IMR-90 (cell line): Measurements from ENCODE around the gene QPRT.
"Not testable (repeated sequence)": the region's sequence is repeated elsewhere in the genome, so short reads cannot be mapped to it uniquely, and the experiment has no call there.

Source experiments
- BHLHE40 ChIP-seq: fragments of 150-350 bp; IDR thresholded peaks from 2 replicates; pipeline ENCODE4 v1.6.1; 2016; ENCODE audit warnings: mild to moderate bottlenecking, low read depth, low read length
- CEBPB ChIP-seq: IDR thresholded peaks from 2 replicates; pipeline ENCODE4 v1.6.1; 2012; ENCODE audit warnings: low read depth, low read length, improper control_type of control experiment
- CTCF ChIP-seq: conservative IDR thresholded peaks from 2 replicates; pipeline ENCODE4 v1.5.1; 2012; ENCODE audit warnings: mild to moderate bottlenecking, low read depth, low read length, improper control_type of control experiment
- FOS ChIP-seq: fragments of 150-350 bp; IDR thresholded peaks from 2 replicates; pipeline ENCODE4 v1.6.1; 2016; ENCODE audit warnings: low read depth, low read length
- POLR2A ChIP-seq: IDR thresholded peaks from 2 replicates; pipeline ENCODE4 v1.6.1; 2012; ENCODE audit warnings: mild to moderate bottlenecking, low read depth, low read length
- RAD21 ChIP-seq: IDR thresholded peaks from 2 replicates; pipeline ENCODE4 v1.6.1; 2012; ENCODE audit warnings: low read length, improper control_type of control experiment
- RCOR1 ChIP-seq: IDR thresholded peaks from 2 replicates; pipeline ENCODE4 v1.6.1; 2012; ENCODE audit warnings: mild to moderate bottlenecking, low read length, improper control_type of control experiment; ENCODE audit not compliant: insufficient replicate concordance
- USF2 ChIP-seq: fragments of 150-350 bp; IDR thresholded peaks from 2 replicates; pipeline ENCODE4 v1.6.1; 2017; ENCODE audit warnings: mild to moderate bottlenecking, antibody characterized with exemption, low read length, low read depth

DNA sequence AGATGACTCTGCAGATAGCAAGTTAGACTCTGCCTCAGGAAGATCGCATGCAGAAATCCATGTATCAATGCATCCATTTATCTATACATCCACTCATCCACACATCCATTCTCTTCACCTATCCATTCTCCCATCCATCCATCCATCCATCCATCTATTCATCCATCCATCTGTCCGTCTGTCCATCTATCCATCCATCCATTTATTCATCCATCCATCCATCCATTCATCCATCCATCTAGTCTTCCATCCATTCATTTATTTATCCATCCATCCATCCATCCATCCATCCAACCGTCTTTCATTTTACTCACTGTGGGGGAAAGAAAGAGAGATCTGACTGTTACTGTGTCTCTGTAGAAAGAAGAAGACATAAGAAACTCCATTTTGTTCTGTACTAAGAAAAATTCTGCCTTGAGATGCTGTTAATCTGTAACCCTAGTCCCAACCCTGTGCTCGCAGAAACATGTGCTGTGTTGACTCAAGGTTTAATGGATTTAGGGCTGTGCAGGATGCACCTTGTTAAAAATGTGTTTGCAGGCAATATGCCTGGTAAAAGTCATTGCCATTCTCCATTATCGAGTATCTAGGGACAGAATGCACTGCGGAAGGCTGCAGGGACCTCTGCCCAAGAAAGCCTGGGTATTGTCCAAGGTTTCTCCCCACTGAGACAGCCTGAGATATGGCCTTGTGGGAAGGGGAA, 61.1 kb downstream of the QPRT start:
- not testable (repeated sequence) for TF ChIP-seq CTCF, RCOR1, POLR2A, BHLHE40, RAD21, FOS, USF2, CEBPB
